T47D (cell line): ENCODE measurements around the gene SPR.
A peak's percentile ranks its signal among the peaks of the same experiment; 100 is the strongest.

ENCODE experiments used
- DNase-seq, 2 experiments: peaks; one replicate each; pipeline versions ENCODE4 v3.0.0 to v3.0.0-alpha.2; 2011 to 2012; ENCODE audit warnings: low read depth in 1 of 2, low spot score in 1 of 2
- JUND ChIP-seq: IDR thresholded peaks from 2 replicates; pipeline ENCODE4 v1.6.1; 2012; ENCODE audit warnings: low read depth
- in situ Hi-C: cut with HindIII; loops from 2 replicates; pipeline ENCODE4 v1.10.0; 2016; ENCODE audit warnings: low sequenced_read_pairs, low pct_unique_long_range_greater_than_20kb

SPR gene

DNA sequence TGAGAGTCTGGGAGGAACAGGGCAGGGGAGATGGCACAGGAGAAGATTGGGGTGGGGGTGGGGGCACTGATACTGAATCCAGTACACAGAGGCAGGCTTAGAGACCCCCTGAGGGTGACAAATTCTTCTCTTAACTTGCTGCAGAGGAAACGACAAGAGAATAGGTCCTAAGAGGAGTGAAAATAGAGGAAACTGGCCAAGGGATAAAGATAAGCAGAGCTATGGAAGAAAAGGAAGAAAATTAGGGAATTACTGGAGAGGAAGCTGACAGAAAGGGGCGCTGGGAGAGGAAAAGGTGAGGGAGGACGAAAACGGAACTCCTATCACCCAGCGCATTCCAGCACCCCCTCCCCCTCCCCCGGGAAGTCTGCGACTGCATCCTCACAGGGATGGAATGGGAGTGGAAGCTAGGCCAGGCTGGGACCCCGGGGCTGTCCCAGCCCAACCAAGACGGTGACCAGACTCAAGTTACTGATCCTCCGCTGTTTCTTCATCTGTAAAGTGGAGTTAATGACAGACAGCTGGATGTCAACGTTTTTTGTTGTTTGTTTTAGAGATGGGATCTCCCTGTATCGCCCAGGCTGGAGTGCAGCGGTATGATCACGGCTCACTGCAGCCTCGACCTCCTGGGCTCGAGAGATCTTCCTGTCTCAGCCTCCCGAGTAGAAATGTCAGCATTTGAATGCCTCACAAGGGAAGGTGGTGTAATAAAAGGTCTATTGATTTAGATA is 27.5 kb downstream of the SPR start:
- DNase-seq: no peak

DNA sequence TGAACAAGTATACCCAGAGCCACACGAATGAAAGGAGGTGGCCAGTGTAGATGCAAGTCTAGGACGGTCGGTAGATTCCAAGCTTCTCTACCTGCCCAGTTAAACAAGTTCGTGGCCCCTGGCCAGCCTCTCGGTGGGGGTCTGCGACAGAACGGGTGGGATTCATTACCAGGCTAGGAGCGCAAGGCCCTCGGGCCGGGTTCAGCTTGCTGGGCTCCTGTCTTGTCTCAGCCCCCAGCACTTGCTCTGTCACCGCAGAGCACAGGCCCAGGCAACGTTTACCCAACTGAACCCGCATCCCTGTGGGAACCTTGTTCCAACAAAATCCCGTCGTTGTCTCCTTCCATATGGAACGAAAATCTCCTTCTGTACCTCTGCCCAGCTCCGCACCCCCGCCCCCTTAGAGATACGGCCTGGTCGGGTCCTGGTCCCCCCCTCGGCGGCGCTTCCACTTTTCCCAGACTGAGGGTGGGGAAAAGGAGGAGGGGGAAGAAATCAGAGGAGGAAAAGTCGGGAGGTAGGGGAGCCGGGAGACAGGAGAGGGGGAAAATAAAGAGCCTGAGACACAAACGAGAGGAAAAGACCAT is 28.2 kb downstream of the SPR start:
- in situ Hi-C loops: no loop called here
- no peak for TF ChIP-seq JUND
- no peak for DNase-seq

More for the DNA sequence above, 27.5 kb downstream of the SPR start:
- no peak for TF ChIP-seq JUND
- in situ Hi-C loops: no loop called here

DNA sequence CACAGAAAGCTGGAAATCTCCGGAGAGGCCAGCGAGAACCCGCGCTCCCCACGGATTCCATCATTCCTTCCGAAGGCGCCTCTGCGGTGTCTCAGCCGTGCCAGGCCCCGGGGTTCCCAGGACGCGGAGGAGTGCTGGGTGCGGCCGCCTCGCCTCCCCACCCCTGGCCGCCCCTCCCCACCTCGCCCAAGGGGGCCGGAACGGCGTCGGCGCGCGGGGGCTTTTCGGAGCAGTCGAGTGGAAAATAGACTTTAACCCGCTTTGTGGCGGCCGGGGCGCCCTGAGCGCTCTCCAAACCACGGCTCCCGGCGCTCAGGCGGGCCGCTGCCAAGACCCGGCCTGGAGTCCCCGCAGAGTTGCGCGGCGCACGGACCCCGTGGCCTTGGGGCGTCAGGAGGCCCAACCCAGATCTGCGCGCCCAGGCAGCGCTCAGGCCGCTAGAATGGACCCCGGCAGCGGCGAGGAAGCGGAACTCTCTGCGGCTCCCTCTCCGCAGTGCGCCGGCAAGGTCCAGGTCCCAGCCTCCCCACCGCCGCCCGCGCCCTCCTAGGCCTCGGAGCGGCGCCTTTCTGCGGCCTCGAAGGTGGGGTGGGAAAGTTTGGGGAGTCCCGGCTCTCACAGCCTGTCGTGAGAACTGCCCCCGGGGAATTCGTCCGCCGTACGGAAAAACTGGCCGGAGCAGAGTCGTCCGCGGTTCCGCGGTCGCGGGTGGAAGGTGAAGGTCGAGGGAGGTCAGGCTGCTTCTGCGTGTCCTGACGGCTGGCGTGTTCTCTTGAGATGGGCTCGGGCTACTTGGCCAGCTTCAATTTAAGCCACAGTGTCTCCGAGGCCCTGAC is 28.9 kb downstream of the SPR start:
- peak; percentile 63 to 77 for DNase-seq
- in situ Hi-C loops: no loop called here

DNA sequence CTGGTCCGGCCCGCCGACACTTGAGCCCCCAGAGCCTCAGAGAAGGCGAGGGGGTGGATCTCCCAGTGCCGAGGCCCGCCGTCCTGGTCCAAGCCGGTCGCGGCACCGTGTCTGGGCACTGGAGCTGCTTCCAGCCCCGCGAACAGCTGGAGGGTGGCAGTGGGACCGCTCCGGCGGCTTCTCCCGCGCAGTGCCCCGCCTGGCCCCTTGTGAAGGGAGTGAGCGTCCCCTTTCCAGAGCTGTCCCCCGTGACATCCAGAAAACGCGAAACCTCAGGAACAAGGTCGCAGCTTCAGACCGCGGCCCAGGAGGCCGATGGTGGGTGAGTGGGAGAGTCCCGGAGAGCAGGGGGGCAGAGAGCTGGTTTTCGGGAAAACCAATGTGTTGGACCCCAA is 29.5 kb downstream of the SPR start:
- DNase-seq: no peak
- in situ Hi-C loops: no loop called here
- no peak for TF ChIP-seq JUND

More for the DNA sequence above, 28.9 kb downstream of the SPR start:
- no peak for TF ChIP-seq JUND

DNA sequence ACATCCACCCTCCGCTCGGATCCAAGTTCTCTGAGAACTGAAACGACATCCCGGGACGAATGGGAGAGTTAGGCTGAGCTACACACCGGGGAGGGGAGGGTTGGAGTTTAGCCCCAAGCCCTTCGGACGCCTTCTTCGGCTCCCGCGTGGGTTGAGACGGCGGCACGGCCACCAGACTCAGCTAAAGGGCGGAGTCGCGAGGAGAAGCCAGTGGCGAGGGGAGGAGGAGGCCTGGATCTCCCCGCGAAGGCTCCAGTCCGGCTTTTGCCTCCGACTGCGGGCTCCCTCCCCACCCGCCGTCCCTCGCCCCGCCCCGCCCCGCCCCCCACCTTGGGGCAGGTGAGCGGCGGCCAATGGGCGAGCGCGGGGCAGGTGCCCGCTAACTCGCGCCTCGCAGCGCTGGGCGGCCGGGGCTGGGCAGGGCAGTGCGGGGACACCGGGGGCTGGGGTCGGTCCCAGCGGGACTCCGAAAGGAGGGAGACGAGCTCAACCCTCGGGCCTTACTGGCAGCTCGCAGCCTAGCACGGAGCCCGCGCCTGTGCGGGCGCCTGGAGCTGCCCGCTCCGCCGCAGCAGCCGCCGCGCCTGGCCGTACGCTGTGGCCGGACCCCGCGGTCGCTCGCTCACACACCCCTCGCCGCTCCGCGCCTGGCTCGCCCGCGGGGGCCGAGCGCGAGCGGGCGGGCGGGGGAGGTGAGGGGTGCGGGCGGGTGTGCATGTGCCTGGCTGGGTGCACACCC is 30.1 kb downstream of the SPR start, which contains the start of gene EMX1:
Gene EMX1 (plus strand): TSS at position 382 of the 739 bp plus-strand sequence. CDS start 334 bp downstream, at position 716.
- DNase-seq: peak; percentile 86 to 92
- in situ Hi-C loops: no loop called here
- no peak for TF ChIP-seq JUND

DNA sequence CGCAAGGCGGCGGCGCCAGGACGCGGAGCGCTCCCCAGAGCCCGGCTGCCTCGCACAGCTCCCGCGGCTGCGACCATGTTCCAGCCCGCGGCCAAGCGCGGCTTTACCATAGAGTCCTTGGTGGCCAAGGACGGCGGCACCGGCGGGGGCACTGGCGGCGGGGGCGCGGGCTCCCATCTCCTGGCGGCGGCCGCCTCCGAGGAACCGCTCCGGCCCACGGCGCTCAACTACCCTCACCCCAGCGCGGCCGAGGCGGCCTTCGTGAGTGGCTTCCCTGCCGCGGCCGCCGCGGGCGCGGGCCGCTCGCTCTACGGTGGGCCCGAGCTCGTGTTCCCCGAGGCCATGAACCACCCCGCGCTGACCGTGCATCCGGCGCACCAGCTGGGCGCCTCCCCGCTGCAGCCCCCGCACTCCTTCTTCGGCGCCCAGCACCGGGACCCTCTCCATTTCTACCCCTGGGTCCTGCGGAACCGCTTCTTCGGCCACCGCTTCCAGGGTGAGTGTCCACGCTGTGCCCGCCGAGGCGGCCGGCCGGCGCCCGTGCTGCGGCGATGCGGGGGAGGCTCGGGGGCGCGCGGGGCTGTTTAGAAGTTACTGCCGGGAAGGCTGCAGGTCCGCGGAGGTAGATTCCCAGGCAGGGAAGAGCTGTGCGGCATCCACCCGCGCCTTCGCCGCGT is 30.8 kb downstream of the SPR start:
- in situ Hi-C loops: no loop called here
- TF ChIP-seq JUND: no peak
- no peak for DNase-seq

DNA sequence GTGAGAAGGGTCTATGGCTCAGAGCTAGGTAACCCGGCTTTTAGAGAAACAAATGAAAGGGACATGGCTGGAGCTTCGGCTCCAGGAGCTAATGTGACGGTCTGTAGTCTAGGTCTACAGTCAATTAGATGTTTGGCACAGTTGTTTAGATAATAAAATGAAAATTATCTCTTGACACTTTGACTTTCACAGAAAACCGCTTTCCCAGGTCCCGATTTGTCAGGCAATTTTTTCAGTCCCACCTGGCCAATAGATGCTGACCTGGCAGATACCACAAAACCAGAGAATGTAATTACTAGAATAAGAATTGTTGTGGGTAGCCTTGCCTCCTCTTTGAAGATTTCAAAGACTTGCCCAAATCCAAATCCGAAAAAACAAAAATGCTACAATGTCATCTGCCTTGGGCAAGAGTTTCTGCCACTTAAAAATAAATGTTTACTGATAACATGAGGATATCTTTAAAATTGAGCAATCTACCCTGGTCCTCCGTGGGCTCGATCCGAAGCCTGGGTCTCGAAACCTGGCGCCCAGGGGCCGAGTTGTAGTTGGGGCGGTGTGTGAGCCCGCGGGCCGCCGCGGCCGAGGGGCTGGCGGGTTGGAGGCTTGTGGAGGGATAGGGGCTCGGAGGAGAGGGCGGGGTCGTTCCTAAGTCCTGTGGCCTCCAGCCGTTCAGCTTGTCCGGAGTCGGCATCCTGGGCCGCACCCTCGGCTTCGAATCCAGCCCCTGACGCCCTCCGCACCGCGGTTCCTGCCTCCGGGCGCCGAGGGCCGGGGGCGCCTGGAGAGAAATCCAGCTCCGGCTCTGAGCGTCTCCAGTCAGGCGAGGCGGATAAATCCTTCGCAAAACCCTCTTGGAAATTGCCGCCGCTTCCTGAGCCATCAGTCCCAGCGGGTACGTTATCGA is 32.5 kb downstream of the SPR start:
- no peak for DNase-seq
- in situ Hi-C loops: no loop called here
- no peak for TF ChIP-seq JUND

DNA sequence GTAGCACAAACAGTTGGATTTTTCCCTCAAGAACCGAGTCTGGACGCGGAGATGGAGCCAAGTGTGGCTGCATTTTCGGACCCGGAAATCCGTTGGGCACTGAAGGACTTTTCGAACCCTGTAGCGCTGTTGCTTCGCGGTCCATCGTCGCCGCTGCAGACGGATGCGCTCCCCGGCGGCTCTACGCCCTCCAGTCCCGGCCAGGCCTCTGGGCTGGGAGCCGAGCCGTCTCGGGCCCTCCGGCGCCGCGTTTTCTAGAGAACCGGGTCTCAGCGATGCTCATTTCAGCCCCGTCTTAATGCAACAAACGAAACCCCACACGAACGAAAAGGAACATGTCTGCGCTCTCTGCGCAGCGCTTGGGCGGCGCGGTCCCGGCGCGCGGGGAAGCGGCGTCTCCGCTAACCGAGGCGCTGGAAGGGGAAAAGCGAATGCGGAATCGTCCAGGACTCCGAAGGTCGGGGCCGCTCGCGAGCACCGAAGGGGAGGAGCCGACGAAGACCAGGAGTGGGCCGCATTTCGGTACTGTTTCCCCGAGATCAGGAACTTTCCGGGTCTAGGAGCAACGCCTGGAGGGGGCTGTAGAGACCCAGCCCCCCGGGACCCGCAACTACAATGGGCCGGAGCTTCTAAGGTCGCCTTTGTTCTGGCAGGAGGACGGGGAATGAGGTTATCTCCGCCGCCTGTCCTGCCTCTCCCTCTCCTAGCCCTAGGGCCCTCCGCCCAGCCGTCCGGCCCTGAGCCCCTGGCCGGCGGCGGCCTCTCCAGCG is 33.3 kb downstream of the SPR start:
- TF ChIP-seq JUND: no peak
- DNase-seq: no peak
- in situ Hi-C loops: no loop called here

DNA sequence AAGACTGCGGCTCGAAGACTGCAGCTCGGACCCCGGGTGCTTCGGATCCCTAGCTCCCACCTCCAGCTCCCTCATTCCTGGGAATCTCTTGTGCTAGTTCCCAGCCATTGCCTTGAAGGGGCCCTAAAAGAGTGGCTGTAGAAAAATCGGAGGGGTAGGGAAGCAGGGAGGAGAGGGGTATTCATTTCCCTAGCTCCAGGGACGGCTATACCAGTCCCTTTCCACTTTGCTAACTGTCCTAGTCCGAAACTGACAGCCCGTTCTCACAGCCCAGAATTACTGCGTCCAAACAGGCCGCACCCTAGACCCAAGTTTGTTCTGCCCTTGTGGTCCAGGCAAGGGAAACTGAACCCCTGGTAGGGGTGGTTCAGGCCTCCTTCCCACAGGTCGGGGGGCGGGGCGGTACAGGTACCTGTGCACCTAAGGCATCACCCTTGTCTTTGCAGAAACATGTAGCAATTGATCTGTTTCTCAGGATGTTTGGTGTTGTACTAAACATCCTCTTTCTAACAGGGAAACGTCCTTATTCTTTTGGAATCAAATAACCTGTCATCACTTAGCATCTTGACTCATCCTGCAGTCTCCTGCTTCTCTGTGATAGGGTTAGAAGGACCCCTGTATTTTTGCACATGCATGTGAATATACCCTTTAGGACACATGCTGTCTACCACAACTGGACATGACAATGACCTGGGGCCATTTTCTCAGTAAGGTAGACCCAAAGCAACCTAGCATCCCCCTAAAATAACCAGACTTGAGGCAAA is 34.1 kb downstream of the SPR start:
- no peak for DNase-seq
- no peak for TF ChIP-seq JUND
- in situ Hi-C loops: no loop called here

DNA sequence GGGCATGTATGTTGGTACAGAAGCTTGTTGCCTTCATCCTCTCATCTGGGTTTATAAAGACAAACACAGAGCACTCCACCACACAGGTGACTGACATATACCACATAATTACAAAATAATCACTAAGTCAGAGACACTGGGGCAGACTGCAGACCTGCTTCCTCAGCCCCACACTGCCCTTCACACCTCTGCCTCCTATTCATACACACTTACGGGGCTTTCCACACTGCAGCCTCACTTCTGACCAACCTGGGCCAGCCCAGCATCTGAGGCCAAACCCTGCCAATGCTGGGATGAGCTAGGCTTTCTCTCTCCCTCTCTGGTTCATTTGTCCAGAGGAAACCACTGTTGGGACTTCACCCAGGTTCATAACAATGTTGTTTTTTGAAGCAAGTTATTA is 34.6 kb downstream of the SPR start:
- TF ChIP-seq JUND: no peak
- in situ Hi-C loops: no loop called here
- DNase-seq: no peak
